ENCODE measurements around the gene CCSAP.

CCSAP gene

DNA sequence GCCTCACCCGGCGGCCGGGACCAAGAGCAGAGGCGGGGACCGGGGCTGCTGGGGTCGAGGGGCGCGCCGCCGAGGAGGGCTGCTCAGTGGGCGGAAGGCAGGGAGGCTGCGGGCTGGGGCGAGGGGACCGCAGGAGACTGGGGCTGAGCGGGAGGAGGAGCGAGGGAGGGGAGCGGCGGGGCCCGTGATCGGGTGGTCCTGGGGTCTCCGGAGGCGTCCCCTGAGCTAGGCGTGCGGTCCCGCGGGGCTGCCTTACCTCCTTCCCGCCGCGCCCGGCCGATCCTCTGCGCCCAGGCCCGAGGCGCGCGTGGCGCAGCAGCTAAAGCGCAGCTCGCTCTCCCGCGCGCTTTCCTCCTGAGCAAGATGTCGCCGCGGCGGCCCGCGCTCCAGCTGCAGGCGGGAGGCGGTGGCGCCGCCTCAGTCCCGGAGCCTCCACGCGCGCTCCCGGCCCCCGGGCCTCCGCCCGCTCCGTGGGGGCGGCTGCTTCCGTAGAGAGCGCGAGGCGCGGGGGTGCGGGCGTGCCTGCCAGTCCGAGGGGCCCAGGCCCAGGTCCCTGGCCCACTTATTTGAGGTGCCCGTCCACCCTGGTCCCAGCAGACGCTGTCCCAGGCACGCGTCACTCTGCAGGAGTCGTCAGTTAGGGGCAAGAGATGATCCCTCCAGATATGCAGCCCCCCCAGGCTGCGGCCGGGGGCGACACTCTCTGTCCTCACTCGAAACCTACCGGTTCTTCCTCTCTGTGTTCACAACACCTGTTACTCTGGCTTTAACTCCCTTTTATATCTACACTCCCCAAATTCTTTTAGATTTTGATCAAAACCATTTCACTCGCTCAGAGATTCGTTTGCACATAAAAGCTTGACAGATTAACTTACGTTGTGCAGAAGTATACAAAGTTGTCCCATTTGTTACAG, at the start of gene CCSAP:
Gene CCSAP, minus strand, starts transcription at position 392 of the 914 bp plus-strand sequence. CDS start 582 bp downstream, outside the sequence.
- H3K9me3 ChIP-seq (ENCODE audit: control insufficient read depth, insufficient read depth, low read length): no peaks in the 10 kb centered on the region
- H3K27ac ChIP-seq (ENCODE audit: low read depth, low read length): peak within 1 kb of the TSS; percentile 68
- H3K4me1 ChIP-seq (ENCODE audit: control insufficient read depth, insufficient read depth, low read length): peaks cover 11% of the 10 kb centered on the region
- peak within 1 kb of the TSS; percentile 59; the same call in 1 of the 2 replicates for H3K9ac ChIP-seq (ENCODE audit: low read depth, low read length)
- H3K27me3 ChIP-seq (ENCODE audit: control insufficient read depth, insufficient read depth, low read length): peaks cover 24% of the 10 kb centered on the region
- H3K4me3 ChIP-seq (ENCODE audit: low read depth, low read length): peak within 1 kb of the TSS; percentile 77
- no peaks in the 10 kb centered on the region for H3K36me3 ChIP-seq (ENCODE audit: control insufficient read depth, insufficient read depth, low read length)

GRCh38 chr1:229390130-229390529, 47.3 kb upstream of the CCSAP start:
- no peak overlapping the region for H3K9ac ChIP-seq (ENCODE audit: low read depth, low read length)
- H3K9me3 ChIP-seq (ENCODE audit: control insufficient read depth, insufficient read depth, low read length): no peaks in the 10 kb centered on the region
- H3K27ac ChIP-seq (ENCODE audit: low read depth, low read length): no peak overlapping the region
- H3K4me1 ChIP-seq (ENCODE audit: control insufficient read depth, insufficient read depth, low read length): no peaks in the 10 kb centered on the region
- no peak overlapping the region for H3K4me3 ChIP-seq (ENCODE audit: low read depth, low read length)
- H3K27me3 ChIP-seq (ENCODE audit: control insufficient read depth, insufficient read depth, low read length): no peaks in the 10 kb centered on the region
- H3K36me3 ChIP-seq (ENCODE audit: control insufficient read depth, insufficient read depth, low read length): no peaks in the 10 kb centered on the region

- Histone ChIP-seq H3K9ac (ENCODE audit: low read depth, low read length) (no peak overlapping the region), H3K27me3 (ENCODE audit: control insufficient read depth, insufficient read depth, low read length) (no peaks in the 10 kb centered on the region), H3K9me3 (ENCODE audit: control insufficient read depth, insufficient read depth, low read length) (no peaks in the 10 kb centered on the region), H3K4me1 (ENCODE audit: control insufficient read depth, insufficient read depth, low read length) (no peaks in the 10 kb centered on the region), H3K4me3 (ENCODE audit: low read depth, low read length) (no peak overlapping the region), H3K27ac (ENCODE audit: low read depth, low read length) (no peak overlapping the region), H3K36me3 (ENCODE audit: control insufficient read depth, insufficient read depth, low read length) (no peaks in the 10 kb centered on the region)
Observed at GRCh38 chr1:229388897-229389580, 46.2 kb upstream of the CCSAP start.

GRCh38 chr1:229385853-229386456, 43.1 kb upstream of the CCSAP start:
- Histone ChIP-seq H3K9me3 (ENCODE audit: control insufficient read depth, insufficient read depth, low read length) (no peaks in the 10 kb centered on the region), H3K27ac (ENCODE audit: low read depth, low read length) (no peak overlapping the region), H3K9ac (ENCODE audit: low read depth, low read length) (no peak overlapping the region), H3K36me3 (ENCODE audit: control insufficient read depth, insufficient read depth, low read length) (no peaks in the 10 kb centered on the region), H3K4me3 (ENCODE audit: low read depth, low read length) (no peak overlapping the region), H3K4me1 (ENCODE audit: control insufficient read depth, insufficient read depth, low read length) (peaks cover 13% of the 10 kb centered on the region), H3K27me3 (ENCODE audit: control insufficient read depth, insufficient read depth, low read length) (no peaks in the 10 kb centered on the region; the same call in 1 of the 2 replicates)

GRCh38 chr1:229384822-229385221, 42.0 kb upstream of the CCSAP start:
- H3K27me3 ChIP-seq (ENCODE audit: control insufficient read depth, insufficient read depth, low read length): peaks cover 6% of the 10 kb centered on the region

DNA sequence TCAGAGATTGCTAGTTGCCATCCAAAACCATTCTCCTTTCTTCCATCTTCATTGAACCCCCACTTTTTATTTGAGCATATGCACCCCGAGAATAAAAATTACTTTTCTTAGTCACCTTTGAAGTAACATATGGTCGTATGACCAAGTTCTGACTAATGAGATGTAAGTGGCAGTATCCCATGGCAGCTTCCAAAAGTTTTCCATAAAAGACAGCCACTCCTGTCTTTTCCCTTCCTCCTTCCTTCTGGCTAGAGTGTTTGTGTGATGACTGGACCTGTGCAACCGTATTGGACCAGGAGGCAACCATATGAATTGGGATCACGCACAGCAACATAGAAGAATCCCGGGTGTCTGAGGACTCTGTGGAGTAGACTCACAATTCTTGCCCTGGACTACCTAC, 41.1 kb upstream of the CCSAP start:
- Histone ChIP-seq H3K36me3 (ENCODE audit: control insufficient read depth, insufficient read depth, low read length) (no peaks in the 10 kb centered on the region), H3K27ac (ENCODE audit: low read depth, low read length) (no peak overlapping the region), H3K4me3 (ENCODE audit: low read depth, low read length) (no peak overlapping the region), H3K9me3 (ENCODE audit: control insufficient read depth, insufficient read depth, low read length) (no peaks in the 10 kb centered on the region), H3K27me3 (ENCODE audit: control insufficient read depth, insufficient read depth, low read length) (peaks cover 9% of the 10 kb centered on the region), H3K4me1 (ENCODE audit: control insufficient read depth, insufficient read depth, low read length) (peaks cover 33% of the 10 kb centered on the region), H3K9ac (ENCODE audit: low read depth, low read length) (no peak overlapping the region)

More at GRCh38 chr1:229384822-229385221, 42.0 kb upstream of the CCSAP start:
- no peak overlapping the region for H3K9ac ChIP-seq (ENCODE audit: low read depth, low read length)
- H3K4me3 ChIP-seq (ENCODE audit: low read depth, low read length): no peak overlapping the region
- peaks cover 24% of the 10 kb centered on the region for H3K4me1 ChIP-seq (ENCODE audit: control insufficient read depth, insufficient read depth, low read length)
- H3K27ac ChIP-seq (ENCODE audit: low read depth, low read length): no peak overlapping the region
- no peaks in the 10 kb centered on the region for H3K36me3 ChIP-seq (ENCODE audit: control insufficient read depth, insufficient read depth, low read length)
- no peaks in the 10 kb centered on the region for H3K9me3 ChIP-seq (ENCODE audit: control insufficient read depth, insufficient read depth, low read length)

GRCh38 chr1:229383188-229383587, 40.3 kb upstream of the CCSAP start:
- H3K4me3 ChIP-seq (ENCODE audit: low read depth, low read length): no peak overlapping the region
- H3K4me1 ChIP-seq (ENCODE audit: control insufficient read depth, insufficient read depth, low read length): peaks cover 36% of the 10 kb centered on the region
- no peak overlapping the region for H3K9ac ChIP-seq (ENCODE audit: low read depth, low read length)
- H3K27ac ChIP-seq (ENCODE audit: low read depth, low read length): no peak overlapping the region
- H3K27me3 ChIP-seq (ENCODE audit: control insufficient read depth, insufficient read depth, low read length): peaks cover 9% of the 10 kb centered on the region
- no peaks in the 10 kb centered on the region for H3K9me3 ChIP-seq (ENCODE audit: control insufficient read depth, insufficient read depth, low read length)
- no peaks in the 10 kb centered on the region for H3K36me3 ChIP-seq (ENCODE audit: control insufficient read depth, insufficient read depth, low read length)

DNA sequence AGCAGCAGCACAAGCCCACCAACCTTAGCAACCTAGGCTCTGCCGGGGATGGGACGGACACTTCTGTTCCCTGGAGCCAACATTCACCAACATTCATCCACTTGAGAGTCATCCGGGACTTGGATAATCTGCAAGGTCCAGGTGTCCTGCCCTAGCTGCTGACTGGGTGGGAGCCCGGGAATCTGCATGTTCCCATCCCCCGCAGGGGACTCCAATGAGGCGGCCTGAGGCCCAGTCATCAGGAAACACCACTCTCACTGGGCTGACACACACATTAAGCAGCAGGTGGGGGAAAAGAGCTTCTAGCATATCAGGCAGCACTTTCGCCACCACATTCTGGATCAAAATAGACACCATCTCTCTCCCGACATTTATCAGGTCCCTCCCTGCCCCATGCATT, 38.4 kb upstream of the CCSAP start:
- H3K27me3 ChIP-seq (ENCODE audit: control insufficient read depth, insufficient read depth, low read length): peaks cover 9% of the 10 kb centered on the region
- peaks cover 36% of the 10 kb centered on the region for H3K4me1 ChIP-seq (ENCODE audit: control insufficient read depth, insufficient read depth, low read length)
- H3K4me3 ChIP-seq (ENCODE audit: low read depth, low read length): no peak overlapping the region
- H3K9ac ChIP-seq (ENCODE audit: low read depth, low read length): no peak overlapping the region
- no peak overlapping the region for H3K27ac ChIP-seq (ENCODE audit: low read depth, low read length)
- H3K9me3 ChIP-seq (ENCODE audit: control insufficient read depth, insufficient read depth, low read length): no peaks in the 10 kb centered on the region
- no peaks in the 10 kb centered on the region for H3K36me3 ChIP-seq (ENCODE audit: control insufficient read depth, insufficient read depth, low read length)

DNA sequence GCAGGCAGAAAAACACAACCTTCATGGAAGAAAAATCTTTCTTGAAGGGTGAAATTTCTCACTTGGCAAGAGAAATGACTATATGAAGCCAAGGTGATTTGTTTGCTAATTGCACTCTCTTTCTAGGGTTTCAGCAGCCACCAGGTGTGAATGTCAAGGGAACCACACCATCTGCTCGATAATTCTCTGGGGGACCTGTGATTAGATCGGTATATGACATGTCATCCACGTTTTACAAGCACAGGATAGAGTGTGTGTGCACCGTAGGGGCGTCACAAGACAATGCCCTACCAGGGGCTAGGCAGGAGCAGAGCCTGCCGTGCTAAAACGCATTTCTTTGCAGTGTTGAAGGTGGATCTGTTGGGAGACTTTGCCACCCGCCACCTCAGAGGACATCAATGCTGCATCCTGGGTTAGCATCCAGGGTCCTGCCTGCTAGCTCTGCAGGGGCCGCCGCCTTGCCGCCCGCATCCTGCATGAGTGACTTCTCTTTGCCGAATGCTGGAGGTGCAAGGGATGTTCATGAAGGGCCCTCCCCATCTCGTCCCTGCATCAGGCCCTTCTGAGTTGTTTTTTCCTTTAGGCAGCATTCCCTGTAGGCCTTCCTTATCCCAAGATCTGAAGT, 37.8 kb upstream of the CCSAP start:
- Histone ChIP-seq H3K27me3 (ENCODE audit: control insufficient read depth, insufficient read depth, low read length) (peaks cover 9% of the 10 kb centered on the region), H3K4me3 (ENCODE audit: low read depth, low read length) (no peak overlapping the region), H3K36me3 (ENCODE audit: control insufficient read depth, insufficient read depth, low read length) (no peaks in the 10 kb centered on the region), H3K9ac (ENCODE audit: low read depth, low read length) (no peak overlapping the region), H3K4me1 (ENCODE audit: control insufficient read depth, insufficient read depth, low read length) (peaks cover 36% of the 10 kb centered on the region), H3K27ac (ENCODE audit: low read depth, low read length) (no peak overlapping the region), H3K9me3 (ENCODE audit: control insufficient read depth, insufficient read depth, low read length) (no peaks in the 10 kb centered on the region)

DNA sequence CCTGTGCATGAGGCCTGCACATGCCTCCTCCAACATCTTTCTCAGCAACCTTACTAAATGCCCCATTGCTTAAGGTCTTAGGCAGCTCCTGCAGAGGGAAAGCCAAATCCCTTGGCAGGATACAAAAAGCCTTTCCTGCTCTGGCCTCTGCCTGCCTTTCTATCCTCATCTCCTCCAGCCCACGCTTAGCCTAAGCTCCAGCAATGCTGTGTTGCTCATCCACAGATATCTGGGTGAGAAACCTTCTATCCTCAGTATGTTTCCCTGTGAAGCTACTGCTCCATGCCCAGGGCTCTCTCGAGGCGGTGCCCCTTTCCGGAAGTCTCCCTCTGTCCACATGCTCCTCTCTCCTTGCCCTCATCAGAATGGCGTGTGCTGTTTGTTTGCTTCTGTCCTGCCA, 37.0 kb upstream of the CCSAP start:
- no peak overlapping the region for H3K4me3 ChIP-seq (ENCODE audit: low read depth, low read length)
- no peak overlapping the region for H3K27ac ChIP-seq (ENCODE audit: low read depth, low read length)

More for the DNA sequence above, 37.0 kb upstream of the CCSAP start:
- H3K9ac ChIP-seq (ENCODE audit: low read depth, low read length): no peak overlapping the region
- H3K27me3 ChIP-seq (ENCODE audit: control insufficient read depth, insufficient read depth, low read length): peaks cover 9% of the 10 kb centered on the region
- peaks cover 36% of the 10 kb centered on the region for H3K4me1 ChIP-seq (ENCODE audit: control insufficient read depth, insufficient read depth, low read length)
- H3K9me3 ChIP-seq (ENCODE audit: control insufficient read depth, insufficient read depth, low read length): no peaks in the 10 kb centered on the region
- H3K36me3 ChIP-seq (ENCODE audit: control insufficient read depth, insufficient read depth, low read length): no peaks in the 10 kb centered on the region

Measured in HUES48 (cell line).